Bronchial epithelial cell (primary cell): ENCODE measurements around the gene PMPCA. TPM values are rescaled to one million over a fixed set of nuclear protein-coding genes. Genes with fewer than 3 reads are reported as not detected.

ENCODE experiments used
- DNase-seq: peaks from one replicate; pipeline ENCODE4 v3.0.0-alpha.2; 2010; ENCODE audit warnings: low read depth
- FAIRE-seq: peaks from 2 replicates; lab custom pipeline; 2011; peaks lifted over from hg19 to GRCh38; lab: Jason Lieb, UNC
- H3K27me3 ChIP-seq: 2 replicates; pipeline ENCODE4 v1.5.1; 2011; ENCODE audit warnings: low read length; ENCODE audit not compliant: control insufficient read depth, insufficient read depth
- H3K36me3 ChIP-seq: 2 replicates; pipeline ENCODE4 v1.5.1; 2011; ENCODE audit warnings: low read length; ENCODE audit not compliant: control insufficient read depth, insufficient read depth
- H3K4me3 ChIP-seq: 2 replicates; pipeline ENCODE4 v1.5.1; 2011; ENCODE audit warnings: mild to moderate bottlenecking, low read depth, low read length, control low read depth
- total RNA-seq: library from RNA; depleted of rRNA; stranded (reverse); fragments of >200 nt; gene quantifications from 2 replicates; pipeline ENCODE4 v1.2.1, GENCODE V29; 2014
- TF ChIP-seq, protein P1 (sequence below): IDR thresholded peaks from 2 replicates; pipeline ENCODE4 v1.5.1; 2011; ENCODE audit warnings: mild to moderate bottlenecking, moderate library complexity, low read length, control low read depth, inconsistent platforms; ENCODE audit not compliant: insufficient read depth, severe bottlenecking

PMPCA gene
- total RNA-seq, 1 donor from 2014 or later = 43.2 TPM

DNA sequence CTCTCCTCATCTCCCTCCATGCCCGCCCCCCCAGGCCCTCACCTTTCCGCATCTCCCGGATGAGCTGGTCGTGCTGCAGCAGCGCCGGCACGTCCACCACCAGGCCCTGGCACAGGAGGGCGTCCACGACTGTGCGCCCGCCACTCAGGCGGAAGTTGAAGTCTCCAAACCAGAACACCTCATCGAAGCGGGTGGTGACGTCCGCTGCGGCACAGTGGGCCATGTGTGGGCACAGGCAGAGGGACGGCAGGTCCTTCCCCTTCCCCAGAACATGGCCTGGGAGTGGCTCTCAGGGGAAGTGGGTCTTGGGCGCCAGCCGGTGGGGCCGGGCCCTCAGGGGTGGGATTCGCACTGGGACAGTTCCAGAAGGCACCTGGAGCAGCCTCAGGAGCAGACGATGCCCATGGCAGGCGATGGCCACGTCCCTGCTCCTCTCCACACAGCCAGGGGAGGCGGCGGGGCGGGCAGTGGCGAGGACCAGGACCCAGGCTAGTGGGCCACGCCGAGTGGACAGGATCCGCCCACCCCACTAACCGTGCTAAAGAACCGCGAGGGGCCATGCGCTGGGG lies 21.4 kb downstream of the PMPCA start:
- no peak for DNase-seq
- TF ChIP-seq, protein P1, sequence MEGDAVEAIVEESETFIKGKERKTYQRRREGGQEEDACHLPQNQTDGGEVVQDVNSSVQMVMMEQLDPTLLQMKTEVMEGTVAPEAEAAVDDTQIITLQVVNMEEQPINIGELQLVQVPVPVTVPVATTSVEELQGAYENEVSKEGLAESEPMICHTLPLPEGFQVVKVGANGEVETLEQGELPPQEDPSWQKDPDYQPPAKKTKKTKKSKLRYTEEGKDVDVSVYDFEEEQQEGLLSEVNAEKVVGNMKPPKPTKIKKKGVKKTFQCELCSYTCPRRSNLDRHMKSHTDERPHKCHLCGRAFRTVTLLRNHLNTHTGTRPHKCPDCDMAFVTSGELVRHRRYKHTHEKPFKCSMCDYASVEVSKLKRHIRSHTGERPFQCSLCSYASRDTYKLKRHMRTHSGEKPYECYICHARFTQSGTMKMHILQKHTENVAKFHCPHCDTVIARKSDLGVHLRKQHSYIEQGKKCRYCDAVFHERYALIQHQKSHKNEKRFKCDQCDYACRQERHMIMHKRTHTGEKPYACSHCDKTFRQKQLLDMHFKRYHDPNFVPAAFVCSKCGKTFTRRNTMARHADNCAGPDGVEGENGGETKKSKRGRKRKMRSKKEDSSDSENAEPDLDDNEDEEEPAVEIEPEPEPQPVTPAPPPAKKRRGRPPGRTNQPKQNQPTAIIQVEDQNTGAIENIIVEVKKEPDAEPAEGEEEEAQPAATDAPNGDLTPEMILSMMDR = no peak
- no peak overlapping the region for H3K4me3 ChIP-seq
- H3K36me3 ChIP-seq = peaks cover 21% of the 10 kb centered on the region
- FAIRE-seq = no peak
- no peaks in the 10 kb centered on the region for H3K27me3 ChIP-seq

DNA sequence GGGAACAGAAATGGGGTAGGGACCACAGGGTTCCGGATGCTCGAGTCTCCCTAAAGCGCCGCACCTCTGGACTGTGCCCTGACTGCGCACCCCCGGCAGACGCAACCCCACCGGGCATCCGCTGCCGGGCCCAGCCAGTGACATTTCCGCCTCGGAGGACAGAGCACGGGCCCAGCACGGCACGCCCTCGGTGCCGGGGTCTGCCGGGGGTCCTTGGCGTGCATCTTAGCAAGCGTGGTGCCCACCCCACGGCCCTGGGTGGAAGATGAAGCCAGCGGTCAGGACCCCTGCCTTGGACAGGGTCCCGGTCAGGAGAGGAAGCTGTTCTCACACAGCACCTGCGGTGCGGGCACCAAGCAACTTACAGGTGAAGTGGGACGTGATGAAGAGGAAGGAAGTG lies 22.1 kb downstream of the PMPCA start:
- TF ChIP-seq, protein P1 = no peak
- Histone ChIP-seq H3K27me3 (no peaks in the 10 kb centered on the region), H3K36me3 (peaks cover 21% of the 10 kb centered on the region), H3K4me3 (no peak overlapping the region)
- DNase-seq (no peak), FAIRE-seq (no peak)

DNA sequence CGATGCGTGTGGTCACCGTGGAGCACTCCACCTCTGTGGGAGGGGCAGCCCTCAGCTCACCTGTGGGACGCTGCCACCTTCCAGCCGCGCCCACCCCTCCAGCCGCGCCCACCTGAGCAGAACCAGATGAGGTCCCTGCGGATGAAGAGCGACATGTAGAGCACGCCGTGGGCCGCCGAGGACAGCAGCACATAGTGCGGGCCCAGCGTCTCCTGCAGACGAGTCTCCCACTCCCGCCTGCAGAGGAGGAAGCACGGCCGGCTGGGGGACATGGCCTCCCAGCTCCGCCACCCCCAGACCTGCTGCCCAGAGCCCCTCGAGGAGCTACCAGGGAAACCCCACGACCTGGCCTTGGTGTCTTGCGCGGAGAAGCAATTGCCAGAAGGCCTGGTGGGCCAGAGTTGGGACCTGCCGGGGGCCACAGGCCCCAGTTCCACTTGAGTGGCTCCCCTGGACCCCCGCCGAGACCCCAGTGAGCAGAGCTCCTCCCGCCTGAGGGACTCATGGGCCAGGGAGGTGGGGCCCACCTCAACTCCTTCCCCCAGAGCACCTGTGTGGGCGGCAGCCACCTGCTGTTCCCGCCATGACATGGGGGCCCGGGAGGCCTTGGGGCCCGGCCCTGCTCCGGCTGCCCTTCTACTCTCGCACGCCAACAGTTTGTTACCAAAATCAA lies 22.7 kb downstream of the PMPCA start:
- no peak for FAIRE-seq

DNA sequence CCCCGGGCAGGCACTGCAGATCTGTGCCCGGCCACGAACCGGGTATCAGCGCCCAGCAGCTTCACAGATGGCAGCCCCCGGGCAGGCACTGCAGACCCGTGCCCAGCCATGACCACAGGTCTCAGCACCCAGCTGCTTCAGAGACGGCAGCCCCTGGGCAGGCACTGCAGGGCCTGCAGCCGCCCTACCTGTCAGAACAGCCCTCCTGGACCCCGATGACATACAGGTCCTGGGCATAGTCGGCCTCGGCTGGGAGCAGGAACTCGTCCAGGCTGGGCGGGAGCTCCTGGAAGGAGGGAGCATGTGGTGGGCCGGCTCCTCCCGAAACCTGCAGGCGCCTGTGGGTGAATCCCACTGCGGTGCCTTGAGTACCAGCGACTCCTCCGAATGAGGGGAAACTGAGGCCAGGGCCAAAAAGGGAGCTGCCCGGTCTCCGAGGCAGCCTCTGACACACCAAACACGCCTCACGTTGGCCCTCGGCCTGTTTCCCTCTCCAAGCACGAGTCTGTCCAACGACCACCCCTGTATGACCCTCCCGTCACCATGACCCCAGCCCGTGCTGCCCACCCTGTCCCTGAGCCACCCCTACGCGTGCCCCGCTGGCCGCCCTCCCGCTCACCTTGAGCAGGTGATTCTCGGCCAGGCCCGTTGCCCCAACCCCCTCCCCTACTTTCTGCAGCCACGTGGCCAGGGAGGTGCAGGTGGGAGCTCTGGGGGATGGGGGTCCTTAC lies 23.6 kb downstream of the PMPCA start:
- TF ChIP-seq, protein P1 = no peak
- DNase-seq = no peak
- Histone ChIP-seq H3K36me3 (peaks cover 18% of the 10 kb centered on the region), H3K27me3 (no peaks in the 10 kb centered on the region), H3K4me3 (no peak overlapping the region)
- FAIRE-seq = no peak

More for the DNA sequence above, 22.7 kb downstream of the PMPCA start:
- TF ChIP-seq, protein P1 = no peak
- Histone ChIP-seq H3K36me3 (peaks cover 21% of the 10 kb centered on the region), H3K27me3 (no peaks in the 10 kb centered on the region), H3K4me3 (no peak overlapping the region)
- no peak for DNase-seq

DNA sequence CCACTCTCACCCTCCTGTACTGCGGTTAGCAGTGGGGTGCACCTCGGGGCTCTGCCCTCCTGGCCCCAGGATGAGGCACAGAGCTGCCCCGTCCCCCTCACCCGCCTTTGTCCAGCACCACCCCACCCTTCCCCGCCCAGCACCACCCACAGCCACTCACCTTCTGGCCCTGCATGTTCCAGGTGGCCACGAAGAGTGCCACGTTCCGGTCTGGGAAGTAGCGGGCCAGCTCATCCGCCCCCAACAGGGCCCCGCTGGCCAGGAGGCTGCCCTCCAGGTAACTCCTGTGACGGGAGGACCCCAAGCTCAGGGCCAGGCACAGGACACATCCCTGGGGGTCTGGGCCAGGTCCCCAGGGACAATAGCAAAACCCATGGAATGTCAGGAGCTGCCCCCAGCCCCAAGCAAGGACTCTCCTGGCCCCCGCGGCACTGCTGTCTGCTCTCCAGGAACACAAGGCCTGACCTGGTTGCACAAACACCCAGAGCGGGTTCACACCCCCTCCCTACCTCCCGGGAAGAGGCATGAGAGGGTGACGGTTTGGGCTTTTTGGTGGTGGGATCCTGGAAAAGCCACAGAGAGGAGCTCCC lies 24.2 kb downstream of the PMPCA start:
- FAIRE-seq = no peak
- TF ChIP-seq, protein P1 = no peak
- no peak overlapping the region for H3K4me3 ChIP-seq
- no peaks in the 10 kb centered on the region for H3K27me3 ChIP-seq
- H3K36me3 ChIP-seq = peaks cover 16% of the 10 kb centered on the region
- DNase-seq = no peak
